Body of pancreas (tissue), 4 donors: ENCODE measurements around the gene ELOVL3. TPM values are rescaled to one million over a fixed set of nuclear protein-coding genes. Genes with fewer than 3 reads are reported as not detected.

ENCODE experiments used
- ATAC-seq: fragments of 150-250 bp; one replicate; pipeline ENCODE4 v1.9.1; 2016
- DNase-seq, 4 donors: peaks; one replicate each; pipeline ENCODE4 v3.0.0-alpha.2; 2019
- H3K27ac ChIP-seq, 4 donors: fragments of 200-600 bp; sonication (generic); 1 replicate in 3 of 4; 2 replicates in 1 of 4; pipeline versions ENCODE4 v1.5.1 to v1.6.1; 2016 to 2019; ENCODE audit warnings: mild to moderate bottlenecking in 1 of 4, mixed read lengths in 1 of 4, moderate library complexity in 1 of 4
- H3K27me3 ChIP-seq, 2 donors: fragments of 200-600 bp; sonication (generic); one replicate each; pipeline ENCODE4 v1.6.0; 2016; ENCODE audit warnings: mild to moderate bottlenecking in 1 of 2
- H3K36me3 ChIP-seq, 2 donors: fragments of 200-600 bp; sonication (generic); replicated peaks in 1 of 2; 2 replicates each; pipeline ENCODE4 v1.5.1; 2016; ENCODE audit warnings: low read depth in 2 of 2; ENCODE audit not compliant: insufficient read depth in 1 of 2
- H3K4me1 ChIP-seq: fragments of 200-600 bp; sonication (generic); one replicate; pipeline ENCODE4 v1.6.0; 2016
- H3K4me3 ChIP-seq, 2 donors: fragments of 200-600 bp; sonication (generic); 1 replicate in 1 of 2; 2 replicates in 1 of 2; pipeline ENCODE4 v1.5.1; 2016 to 2019
- H3K9me3 ChIP-seq, 3 donors: fragments of 200-600 bp; sonication (generic); 1 replicate in 2 of 3; 2 replicates in 1 of 3; pipeline ENCODE4 v1.5.1; 2016
- CTCF ChIP-seq, 7 experiments: fragments of 450-650 bp in 4 of 7; fragments of 200-600 bp in 3 of 7; sonication (generic) in 3 of 7; IDR thresholded peaks; one replicate each; pipeline ENCODE4 v1.5.1; 2016 to 2019; ENCODE audit warnings: antibody characterized with exemption in 7 of 7
- POLR2A ChIP-seq, 3 donors: fragments of 450-650 bp; IDR thresholded peaks; one replicate each; pipeline ENCODE4 v1.6.1; 2016; ENCODE audit warnings: antibody characterized with exemption in 3 of 3, mild to moderate bottlenecking in 2 of 3
- WGBS, 2 donors: methylation state at CpG; one replicate each; pipeline ENCODE4 v1.1.5; 2017; 5-methylcytosine and 5-hydroxymethylcytosine counted together
- intact Hi-C: fragments of 100-400 bp; cut with DNase I; formaldehyde crosslinking; loops from one replicate; pipeline ENCODE4 v1.15.1; 2023
- total RNA-seq, 2 donors: library from RNA; depleted of rRNA; stranded (reverse); fragments of >200 nt; gene quantifications; one replicate each; pipeline ENCODE4 v1.1.0, GENCODE V29; 2016

Gene ELOVL3
- total RNA-seq, 2 donors from 2014 or later, result not detected

DNA sequence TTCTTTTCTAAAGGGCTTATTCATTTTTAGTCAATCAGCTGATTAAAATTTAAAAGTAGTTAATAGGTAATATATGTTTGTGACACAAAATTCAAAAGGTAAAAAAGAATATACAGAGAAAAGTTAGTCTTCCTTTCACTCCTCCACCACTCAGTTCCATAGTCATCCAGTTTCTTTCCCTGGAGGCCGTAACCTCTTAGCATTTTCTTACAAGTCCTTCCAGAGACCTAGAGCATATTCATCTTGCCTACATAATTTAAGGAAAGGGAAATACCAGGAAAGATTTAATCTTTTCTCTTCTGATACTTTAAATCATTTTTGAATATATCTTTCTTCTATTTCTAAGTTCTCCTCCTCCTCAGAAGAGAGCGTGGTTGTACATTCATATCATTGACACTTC, 29.3 kb downstream of the ELOVL3 start:
- intact Hi-C loops, result no loop called here
- Histone ChIP-seq H3K4me1 (peaks cover 8% of the 10 kb centered on the region), H3K4me3 (no peak overlapping the region), H3K36me3 (peaks cover 0 to 2% of the 10 kb centered on the region in 2 donors), H3K27ac (no peak overlapping the region), H3K9me3 (no peaks in the 10 kb centered on the region), H3K27me3 (no peaks in the 10 kb centered on the region)
- ATAC-seq (no peak), DNase-seq (no peak)
- 95 to 99% methylated on average over 2 of the region's 2 CpGs for WGBS, 2 donors
- no peak for TF ChIP-seq CTCF (IDR thresholded peaks at IDR 0.05)
- TF ChIP-seq POLR2A (IDR thresholded peaks at IDR 0.05), result no peak

DNA sequence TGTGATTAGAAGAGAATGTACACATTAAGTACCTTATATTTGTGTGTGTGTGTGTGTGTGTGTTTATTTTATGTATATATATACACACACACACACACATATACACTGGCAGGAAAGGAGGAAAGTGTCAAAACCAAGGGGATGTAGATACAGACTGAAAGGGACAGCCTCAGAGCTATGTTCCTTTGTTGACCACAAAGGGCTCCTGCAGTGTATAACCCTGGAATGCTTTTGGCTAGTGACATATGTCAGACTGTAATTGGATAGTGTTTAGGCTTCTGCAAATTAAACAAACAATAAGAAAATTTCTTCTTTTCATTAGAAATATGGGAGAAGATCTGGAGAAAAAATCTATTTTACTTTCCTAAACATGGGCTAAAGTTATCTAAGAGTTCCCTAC, 35.1 kb downstream of the ELOVL3 start:
- H3K9me3 ChIP-seq, result no peaks in the 10 kb centered on the region
- no peak overlapping the region for H3K4me3 ChIP-seq
- TF ChIP-seq CTCF (IDR thresholded peaks at IDR 0.05) (no peak), POLR2A (IDR thresholded peaks at IDR 0.05) (no peak)
- intact Hi-C loops, result no loop called here
- no peak overlapping the region for H3K27ac ChIP-seq
- no peak for ATAC-seq
- H3K27me3 ChIP-seq, result no peaks in the 10 kb centered on the region
- no peak for DNase-seq
- peaks cover 36% of the 10 kb centered on the region for H3K4me1 ChIP-seq
- peaks cover 0 to 9% of the 10 kb centered on the region in 2 donors for H3K36me3 ChIP-seq

- Histone ChIP-seq H3K9me3 (no peaks in the 10 kb centered on the region), H3K4me3 (no peak overlapping the region), H3K27me3 (no peaks in the 10 kb centered on the region), H3K27ac (peak overlapping the region in 1 of 4 donors; percentile 57), H3K36me3 (peaks cover 0 to 9% of the 10 kb centered on the region in 2 donors), H3K4me1 (peaks cover 32% of the 10 kb centered on the region)
- DNase-seq, result no peak
- no peak for ATAC-seq
- intact Hi-C loops, result no loop called here
- TF ChIP-seq CTCF (IDR thresholded peaks at IDR 0.05), result no peak
- 63 to 85% methylated on average over 5 to 6 of the region's 6 CpGs for WGBS, 2 donors
Observed at GRCh38 chr10:102261842-102262241, 35.7 kb downstream of the ELOVL3 start.

DNA sequence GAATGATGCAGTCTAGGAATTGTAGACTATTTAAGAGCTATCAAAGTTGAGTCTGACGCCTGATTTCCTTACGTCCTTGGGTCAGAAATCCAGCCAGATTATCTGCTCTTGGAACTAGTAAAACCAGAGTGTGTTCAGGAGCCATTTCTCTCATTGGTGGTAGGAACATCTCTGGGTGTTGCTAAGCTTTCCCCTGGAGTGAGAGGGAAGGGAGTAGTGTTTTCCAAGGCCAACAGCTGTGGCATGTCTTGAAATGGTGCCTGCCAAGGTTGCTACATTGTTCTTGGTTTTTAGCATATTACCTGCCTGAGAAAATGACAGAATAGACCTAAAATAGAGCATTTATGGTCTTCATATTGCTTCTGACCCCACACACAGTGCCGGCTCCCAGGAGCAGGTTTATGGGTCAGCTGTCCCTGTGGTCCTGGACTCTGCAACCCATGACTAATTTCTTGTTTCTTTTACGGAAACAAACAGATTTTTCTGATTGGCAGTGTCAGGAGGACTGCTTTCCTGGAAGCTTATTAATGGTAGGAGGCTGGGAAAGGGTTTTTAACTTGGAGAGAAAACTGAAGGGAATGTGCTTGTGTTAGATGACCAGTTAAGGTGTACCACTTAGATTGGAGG, 36.8 kb downstream of the ELOVL3 start:
- TF ChIP-seq CTCF (IDR thresholded peaks at IDR 0.05) (no peak), POLR2A (IDR thresholded peaks at IDR 0.05) (no peak)
- no peaks in the 10 kb centered on the region for H3K9me3 ChIP-seq
- no peak overlapping the region for H3K4me3 ChIP-seq
- intact Hi-C loops, result no loop called here
- ATAC-seq (peak; percentile 75), DNase-seq (peak in 1 of 4 donors; percentile 23)
- 51 to 66% methylated on average over 3 to 4 of the region's 4 CpGs for WGBS, 2 donors
- peaks cover 0 to 9% of the 10 kb centered on the region in 2 donors for H3K36me3 ChIP-seq
- no peaks in the 10 kb centered on the region for H3K27me3 ChIP-seq
- H3K27ac ChIP-seq, result peak overlapping the region in 2 of 4 donors; percentile 47 to 57
- peaks cover 32% of the 10 kb centered on the region for H3K4me1 ChIP-seq

DNA sequence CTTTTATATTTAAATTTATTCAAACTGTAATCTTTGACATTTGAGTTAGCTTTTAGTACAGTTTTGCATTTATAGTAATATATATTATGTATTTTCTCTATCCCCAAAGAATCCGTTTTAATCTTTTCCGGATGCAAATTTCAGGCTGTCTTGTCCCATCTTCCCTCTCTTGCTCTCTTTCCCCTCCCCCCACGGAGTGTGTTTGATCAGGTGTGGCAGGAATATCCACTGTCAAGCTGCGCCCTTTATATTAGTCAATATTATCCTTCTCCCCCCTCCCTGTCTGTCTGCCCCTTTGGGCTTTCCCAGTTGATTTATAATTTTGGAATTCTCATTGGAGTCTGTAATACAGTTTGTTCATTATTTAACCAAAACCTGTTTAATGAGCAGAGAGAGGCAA, 38.3 kb downstream of the ELOVL3 start:
- peaks cover 32% of the 10 kb centered on the region for H3K4me1 ChIP-seq
- WGBS, 2 donors, result 30 to 46% methylated on average over 4 of the region's 4 CpGs

More for the DNA sequence above, 38.3 kb downstream of the ELOVL3 start:
- no peak for DNase-seq
- ATAC-seq, result no peak
- TF ChIP-seq POLR2A (IDR thresholded peaks at IDR 0.05) (no peak), CTCF (IDR thresholded peaks at IDR 0.05) (no peak)
- no peaks in the 10 kb centered on the region for H3K9me3 ChIP-seq
- no peaks in the 10 kb centered on the region for H3K27me3 ChIP-seq
- intact Hi-C loops, result no loop called here
- no peak overlapping the region for H3K4me3 ChIP-seq
- H3K36me3 ChIP-seq, result peaks cover 0 to 9% of the 10 kb centered on the region in 2 donors
- no peak overlapping the region for H3K27ac ChIP-seq
